ENCODE results near the gene CCDC81. TPM values are rescaled to one million over a fixed set of nuclear protein-coding genes. Genes with fewer than 3 reads are reported as not detected.

The CCDC81 gene
- total RNA-seq, 1 donor = 0.21 TPM

DNA sequence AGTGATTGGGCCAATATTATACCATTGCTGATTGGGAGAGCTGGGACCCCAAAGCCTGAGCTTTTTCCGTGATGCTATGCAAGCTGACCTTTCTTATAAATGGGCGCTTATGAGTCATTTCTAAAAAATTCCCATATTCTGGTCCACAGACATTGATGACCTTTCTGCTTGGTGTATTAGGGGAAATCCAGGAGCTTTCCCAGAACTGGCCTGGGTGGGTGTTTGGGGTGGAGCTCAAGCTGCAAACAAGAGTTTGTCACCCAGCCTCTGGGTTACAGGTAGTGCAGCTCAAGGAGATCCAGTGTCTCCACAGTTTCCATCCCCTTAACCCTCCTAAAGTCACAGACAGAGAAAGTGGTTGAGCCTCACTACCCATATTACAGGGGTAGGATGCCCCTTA lies 67.7 kb downstream of the CCDC81 start:
- Histone ChIP-seq H3K4me1 (ENCODE audit: insufficient read depth, low read length) (no peaks in the 10 kb centered on the region), H3K27me3 (ENCODE audit: insufficient read depth, low read length) (no peaks in the 10 kb centered on the region), H3K4me3 (ENCODE audit: low read length) (no peak overlapping the region), H3K9me3 (ENCODE audit: low read depth, low read length) (no peaks in the 10 kb centered on the region)

GRCh38 chr11:86442827-86443226 lies 68.1 kb downstream of the CCDC81 start:
- H3K4me3 ChIP-seq (ENCODE audit: low read length) = no peak overlapping the region
- H3K9me3 ChIP-seq (ENCODE audit: low read depth, low read length) = no peaks in the 10 kb centered on the region
- no peaks in the 10 kb centered on the region for H3K27me3 ChIP-seq (ENCODE audit: insufficient read depth, low read length)
- no peaks in the 10 kb centered on the region for H3K4me1 ChIP-seq (ENCODE audit: insufficient read depth, low read length)

- H3K27me3 ChIP-seq (ENCODE audit: insufficient read depth, low read length) = no peaks in the 10 kb centered on the region
- H3K9me3 ChIP-seq (ENCODE audit: low read depth, low read length) = no peaks in the 10 kb centered on the region
- no peaks in the 10 kb centered on the region for H3K4me1 ChIP-seq (ENCODE audit: insufficient read depth, low read length)
- no peak overlapping the region for H3K4me3 ChIP-seq (ENCODE audit: low read length)
Observed at GRCh38 chr11:86443415-86443814, 68.7 kb downstream of the CCDC81 start.

GRCh38 chr11:86444981-86445380 lies 70.3 kb downstream of the CCDC81 start:
- Histone ChIP-seq H3K9me3 (ENCODE audit: low read depth, low read length) (no peaks in the 10 kb centered on the region), H3K4me1 (ENCODE audit: insufficient read depth, low read length) (no peaks in the 10 kb centered on the region), H3K4me3 (ENCODE audit: low read length) (no peak overlapping the region), H3K27me3 (ENCODE audit: insufficient read depth, low read length) (no peaks in the 10 kb centered on the region)

DNA sequence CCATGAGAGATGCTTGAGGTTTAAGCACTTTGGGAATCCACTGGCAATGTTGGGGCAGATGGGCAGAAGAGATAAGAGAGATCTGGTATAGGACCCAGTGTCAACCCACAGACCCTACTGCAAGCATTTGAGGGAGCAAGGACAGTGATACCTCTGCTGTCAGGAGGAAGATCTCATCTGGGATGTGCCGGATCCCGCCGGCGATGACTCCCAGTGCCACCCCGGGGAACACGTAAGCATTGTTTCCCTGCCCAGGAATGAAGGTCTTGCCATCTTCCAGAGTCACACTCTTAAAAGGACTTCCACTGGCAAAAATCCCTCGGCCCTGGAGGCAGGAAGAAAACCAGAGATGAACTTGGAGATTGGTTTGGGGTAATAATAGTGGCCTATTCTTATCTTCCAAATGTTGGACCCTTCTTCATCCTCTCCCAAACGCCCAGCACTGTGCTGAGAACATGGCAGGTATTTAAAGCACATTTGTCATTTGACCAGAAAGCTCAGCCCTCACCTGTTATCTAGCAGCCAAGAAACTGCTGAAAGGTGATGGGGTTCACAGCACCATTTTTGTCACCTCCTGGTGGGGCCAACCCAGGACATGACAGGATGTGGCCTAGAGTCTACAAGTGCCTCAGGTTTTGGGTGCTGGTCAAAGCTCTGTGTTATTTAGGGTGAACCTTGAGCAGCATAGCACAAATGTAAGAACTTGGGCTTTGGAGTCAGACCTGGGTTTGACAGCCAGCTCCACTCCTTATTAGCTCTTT lies 71.7 kb downstream of the CCDC81 start:
- Histone ChIP-seq H3K4me1 (ENCODE audit: insufficient read depth, low read length) (no peaks in the 10 kb centered on the region), H3K27me3 (ENCODE audit: insufficient read depth, low read length) (no peaks in the 10 kb centered on the region), H3K9me3 (ENCODE audit: low read depth, low read length) (no peaks in the 10 kb centered on the region), H3K4me3 (ENCODE audit: low read length) (no peak overlapping the region)

GRCh38 chr11:86446924-86447285 lies 72.2 kb downstream of the CCDC81 start:
- no peak overlapping the region for H3K4me3 ChIP-seq (ENCODE audit: low read length)
- no peaks in the 10 kb centered on the region for H3K4me1 ChIP-seq (ENCODE audit: insufficient read depth, low read length)
- no peaks in the 10 kb centered on the region for H3K27me3 ChIP-seq (ENCODE audit: insufficient read depth, low read length)
- H3K9me3 ChIP-seq (ENCODE audit: low read depth, low read length) = no peaks in the 10 kb centered on the region

DNA sequence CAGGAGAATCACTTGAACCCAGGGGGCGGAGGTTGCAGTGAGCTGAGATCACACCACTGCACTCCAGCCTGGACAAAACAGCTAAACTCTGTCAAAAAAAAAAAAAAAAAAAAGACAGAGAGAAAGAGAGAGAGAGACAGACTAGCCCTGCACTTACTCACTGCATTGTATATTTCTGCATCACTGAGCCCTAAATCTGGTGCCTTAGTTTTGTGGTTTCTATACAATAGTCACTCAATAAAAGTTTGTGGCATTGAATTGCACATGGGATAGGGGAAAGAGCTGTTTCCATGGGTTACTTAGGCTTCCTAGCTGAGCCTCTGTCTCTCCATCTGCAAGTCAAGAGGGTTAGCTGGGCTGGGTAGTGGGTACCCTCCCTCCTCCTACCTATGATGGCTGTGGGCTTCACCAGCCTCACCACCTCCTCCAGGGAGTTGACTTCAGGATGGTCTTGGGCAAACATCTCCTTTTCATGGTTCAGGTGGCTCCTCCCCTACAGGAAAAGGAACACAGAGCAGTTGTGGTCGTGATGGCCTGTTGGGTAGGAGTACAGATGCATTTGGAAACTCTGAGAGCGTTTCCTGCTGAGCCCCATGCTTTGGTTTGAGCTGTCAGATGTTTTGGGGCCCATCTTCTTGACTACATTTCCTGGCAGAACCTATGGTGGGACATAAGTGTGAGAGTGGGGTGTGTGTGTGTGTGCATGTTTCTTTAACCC lies 73.2 kb downstream of the CCDC81 start:
- H3K4me1 ChIP-seq (ENCODE audit: insufficient read depth, low read length) = no peaks in the 10 kb centered on the region
- H3K4me3 ChIP-seq (ENCODE audit: low read length) = no peak overlapping the region
- H3K9me3 ChIP-seq (ENCODE audit: low read depth, low read length) = no peaks in the 10 kb centered on the region
- H3K27me3 ChIP-seq (ENCODE audit: insufficient read depth, low read length) = no peaks in the 10 kb centered on the region

DNA sequence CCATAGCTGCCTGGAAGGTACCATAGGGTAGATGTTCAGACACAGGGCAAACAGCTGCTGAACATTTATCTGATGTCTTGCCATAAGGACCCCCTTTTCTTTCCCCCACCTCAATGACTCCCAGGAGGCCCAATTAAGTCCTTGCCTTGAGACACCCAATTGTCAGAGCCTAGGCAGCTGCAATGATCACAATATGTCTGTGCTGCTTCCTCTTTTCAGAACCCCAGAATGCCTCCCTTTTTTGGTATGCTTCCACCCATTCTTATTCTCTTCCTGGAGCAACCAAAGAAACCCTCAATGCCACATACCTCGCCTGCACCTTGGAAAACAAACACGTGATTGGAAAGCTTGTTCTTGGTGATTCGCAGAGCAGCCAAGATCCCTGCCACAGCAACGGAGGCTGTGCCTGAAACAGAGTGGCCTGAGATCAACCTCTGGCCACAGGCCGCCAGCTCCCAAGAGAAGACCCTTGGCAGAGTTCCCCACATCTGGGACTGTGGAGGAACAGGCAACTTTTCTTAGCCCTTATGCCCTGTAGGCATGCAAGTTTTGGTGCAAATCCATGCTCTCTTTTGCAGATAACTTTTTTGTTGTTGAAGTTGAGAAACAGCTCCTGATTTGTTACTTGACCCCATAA lies 75.4 kb downstream of the CCDC81 start:
- Histone ChIP-seq H3K4me1 (ENCODE audit: insufficient read depth, low read length) (no peaks in the 10 kb centered on the region), H3K9me3 (ENCODE audit: low read depth, low read length) (no peaks in the 10 kb centered on the region), H3K4me3 (ENCODE audit: low read length) (no peak overlapping the region), H3K27me3 (ENCODE audit: insufficient read depth, low read length) (no peaks in the 10 kb centered on the region)

- H3K4me3 ChIP-seq (ENCODE audit: low read length) = no peak overlapping the region
- no peaks in the 10 kb centered on the region for H3K4me1 ChIP-seq (ENCODE audit: insufficient read depth, low read length)
- no peaks in the 10 kb centered on the region for H3K27me3 ChIP-seq (ENCODE audit: insufficient read depth, low read length)
- no peaks in the 10 kb centered on the region for H3K9me3 ChIP-seq (ENCODE audit: low read depth, low read length)
Observed at GRCh38 chr11:86453290-86454030, 78.8 kb downstream of the CCDC81 start.

DNA sequence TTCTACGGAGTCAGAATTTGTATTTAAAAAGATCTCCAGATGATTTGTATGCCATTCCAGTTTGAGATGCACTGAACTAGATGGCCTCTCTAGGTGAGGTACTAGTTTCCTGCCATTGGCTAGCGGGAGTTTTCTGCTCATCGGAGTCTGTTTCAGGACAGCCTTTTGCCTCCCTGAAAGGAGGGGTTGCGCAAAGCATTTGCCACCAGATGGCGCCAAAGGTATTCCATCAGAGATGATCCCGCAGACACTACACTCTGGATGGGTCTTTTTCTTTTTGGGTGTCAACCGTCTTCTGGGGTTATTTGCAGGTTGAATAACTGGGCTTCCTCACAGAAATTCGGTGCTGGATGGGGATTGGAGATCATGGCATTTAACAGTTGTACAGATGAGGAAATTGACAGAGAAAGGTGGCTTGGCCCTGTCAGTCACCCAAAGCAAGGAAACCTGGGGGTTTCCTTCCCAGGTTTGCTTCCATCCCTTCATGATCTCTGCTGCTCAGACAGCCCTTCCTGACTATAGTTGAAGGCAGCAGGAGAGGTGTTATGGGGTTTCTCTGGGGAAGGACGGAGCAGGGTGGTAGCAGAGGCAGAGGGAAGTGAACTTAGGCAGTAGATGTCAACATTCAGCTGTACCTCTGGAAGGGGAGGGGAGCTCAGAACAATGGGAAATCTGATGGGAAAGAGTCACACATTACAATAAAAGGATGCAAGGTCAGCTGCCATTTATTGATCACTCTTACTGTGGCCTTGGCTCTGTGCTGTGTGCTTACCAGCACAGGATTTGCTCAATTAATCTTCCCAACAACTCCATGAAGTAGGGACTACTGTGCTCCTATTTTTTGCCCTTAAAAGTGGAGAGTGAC lies 81.6 kb downstream of the CCDC81 start:
- H3K27me3 ChIP-seq (ENCODE audit: insufficient read depth, low read length) = no peaks in the 10 kb centered on the region
- no peaks in the 10 kb centered on the region for H3K4me1 ChIP-seq (ENCODE audit: insufficient read depth, low read length)
- no peaks in the 10 kb centered on the region for H3K9me3 ChIP-seq (ENCODE audit: low read depth, low read length)
- H3K4me3 ChIP-seq (ENCODE audit: low read length) = no peak overlapping the region

DNA sequence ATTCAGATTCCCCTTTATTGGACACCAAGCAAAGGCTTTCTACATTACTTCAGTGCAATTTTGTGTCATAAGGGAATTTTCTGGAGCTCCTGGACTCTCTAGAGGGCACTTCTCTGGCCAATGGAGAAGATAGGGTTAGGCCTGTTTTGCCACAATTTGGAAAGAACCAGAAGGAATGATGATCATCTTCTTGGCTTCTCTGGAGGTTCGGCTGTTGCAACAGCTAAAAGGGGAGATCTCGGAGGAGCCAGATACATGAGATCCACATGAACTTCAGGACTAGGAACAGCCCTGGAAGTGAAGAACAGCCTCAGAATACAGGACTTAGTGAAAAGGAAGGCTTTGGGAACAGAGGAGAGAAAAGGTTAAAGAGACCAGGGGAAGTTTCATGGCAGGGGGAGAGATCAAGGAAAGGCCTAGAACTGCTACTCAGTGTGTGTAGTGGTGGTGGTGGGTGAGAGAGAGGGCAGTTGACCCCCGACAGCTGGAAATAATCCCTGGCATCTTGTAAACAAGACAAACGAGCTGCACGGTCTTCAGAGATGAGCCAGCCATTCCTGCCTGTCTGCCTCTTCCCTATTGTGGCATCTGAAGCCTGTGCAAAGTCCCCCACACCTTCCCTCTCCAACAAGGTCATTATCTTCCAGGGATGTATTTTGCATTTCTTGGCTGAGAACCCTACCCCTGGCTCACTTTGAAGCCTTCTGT lies 83.8 kb downstream of the CCDC81 start:
- H3K27me3 ChIP-seq (ENCODE audit: insufficient read depth, low read length) = no peaks in the 10 kb centered on the region
- H3K4me3 ChIP-seq (ENCODE audit: low read length) = no peak overlapping the region
- H3K4me1 ChIP-seq (ENCODE audit: insufficient read depth, low read length) = no peaks in the 10 kb centered on the region
- H3K9me3 ChIP-seq (ENCODE audit: low read depth, low read length) = no peaks in the 10 kb centered on the region

- Histone ChIP-seq H3K4me3 (ENCODE audit: low read length) (no peak overlapping the region), H3K9me3 (ENCODE audit: low read depth, low read length) (no peaks in the 10 kb centered on the region), H3K27me3 (ENCODE audit: insufficient read depth, low read length) (no peaks in the 10 kb centered on the region), H3K4me1 (ENCODE audit: insufficient read depth, low read length) (no peaks in the 10 kb centered on the region)
Observed at GRCh38 chr11:86459002-86459385, 84.3 kb downstream of the CCDC81 start.

GRCh38 chr11:86459682-86460460 lies 85.2 kb downstream of the CCDC81 start:
- H3K4me3 ChIP-seq (ENCODE audit: low read length) = no peak overlapping the region

More at GRCh38 chr11:86459682-86460460, 85.2 kb downstream of the CCDC81 start:
- Histone ChIP-seq H3K4me1 (ENCODE audit: insufficient read depth, low read length) (no peaks in the 10 kb centered on the region), H3K27me3 (ENCODE audit: insufficient read depth, low read length) (no peaks in the 10 kb centered on the region), H3K9me3 (ENCODE audit: low read depth, low read length) (no peaks in the 10 kb centered on the region)

Data from mononuclear cell (primary cell).